OCI-LY3 (cell line): ENCODE results near the gene SNAPC4.

Source experiments
- H2AFZ ChIP-seq: fragments of 200-600, 300-600 bp; shearing (Covaris generic); 2 replicates; pipeline ENCODE4 v1.6.0; 2014; ENCODE audit warnings: antibody characterized with exemption, low read depth, low read length
- H3K27ac ChIP-seq: fragments of 200-600, 300-600 bp; sonication (generic); 2 replicates; pipeline ENCODE4 v1.5.1; 2014; ENCODE audit warnings: mild to moderate bottlenecking, low read length, moderate library complexity, mixed read lengths
- H3K27me3 ChIP-seq: fragments of 200-600, 300-600 bp; sonication (generic); 2 replicates; pipeline ENCODE4 v1.6.1; 2014; ENCODE audit warnings: low read depth, low read length, mixed read lengths
- H3K36me3 ChIP-seq: fragments of 200-600, 300-600 bp; sonication (generic); replicated peaks from 2 replicates; pipeline ENCODE3; 2014; ENCODE audit warnings: low read depth, low read length, mixed read lengths
- H3K4me1 ChIP-seq: fragments of 300-600, 200-600 bp; sonication (generic); 2 replicates; pipeline ENCODE4 v1.6.1; 2014; ENCODE audit warnings: low read length, mixed read lengths
- H3K4me2 ChIP-seq: fragments of 200-600, 300-600 bp; sonication (generic); 2 replicates; pipeline ENCODE4 v1.6.1; 2014; ENCODE audit warnings: low read length, mixed read lengths
- H3K4me3 ChIP-seq: fragments of 300-600, 200-600 bp; sonication (generic); 2 replicates; pipeline ENCODE4 v1.5.1; 2014; ENCODE audit warnings: antibody characterized with exemption, mild to moderate bottlenecking, low read length, moderate library complexity
- H3K79me2 ChIP-seq: fragments of 300-600, 200-600 bp; shearing (Covaris generic); 2 replicates; pipeline ENCODE4 v1.6.1; 2014; ENCODE audit warnings: mild to moderate bottlenecking, low read length, mixed read lengths
- H3K9ac ChIP-seq: fragments of 300-600, 200-600 bp; shearing (Covaris generic); 2 replicates; pipeline ENCODE4 v1.6.0; 2014; ENCODE audit warnings: mild to moderate bottlenecking, low read length, moderate library complexity
- H3K9me3 ChIP-seq: fragments of 200-600, 300-600 bp; shearing (Covaris generic); 2 replicates; pipeline ENCODE4 v1.6.1; 2014; ENCODE audit warnings: low read length, mixed read lengths; ENCODE audit not compliant: insufficient read depth
- H4K20me1 ChIP-seq: fragments of 200-600, 300-600 bp; sonication (generic); 2 replicates; pipeline ENCODE4 v1.6.1; 2016; ENCODE audit warnings: low read length, mixed read lengths; ENCODE audit not compliant: insufficient read depth
- EZH2phosphoT487 ChIP-seq: fragments of 200-600 bp; shearing (Covaris generic); IDR thresholded peaks from 2 replicates; pipeline ENCODE4 v1.6.1; 2018; ENCODE audit warnings: antibody characterized with exemption, mixed run types, low read depth
- TF ChIP-seq, protein P1 (sequence below): fragments of 200-600, 300-600 bp; sonication (generic); IDR thresholded peaks from 2 replicates; pipeline ENCODE4 v1.5.1; 2014; ENCODE audit warnings: antibody characterized with exemption, low read length, low read depth

Gene SNAPC4

DNA sequence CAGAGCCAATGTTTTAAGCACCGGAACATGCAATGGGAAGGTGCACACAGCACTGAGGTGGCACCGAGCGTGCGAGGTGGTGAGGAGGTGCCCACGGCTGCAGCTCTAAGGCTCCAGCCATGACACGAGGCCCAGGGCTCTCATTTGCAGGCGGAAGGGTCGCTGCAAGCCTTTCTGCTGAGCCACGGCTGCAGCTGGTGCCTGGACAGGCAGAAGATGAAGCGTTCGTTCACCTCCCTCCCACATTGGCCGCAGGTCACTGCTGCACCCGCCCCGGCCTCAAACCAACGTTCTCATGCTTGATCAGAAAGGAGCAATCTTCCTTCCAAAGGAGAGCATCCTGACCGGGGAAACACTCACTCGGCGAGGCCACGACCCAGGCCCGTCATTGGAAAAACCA is 44.1 kb upstream of the SNAPC4 start:
- Histone ChIP-seq H3K27ac (no peak overlapping the region), H2AFZ (no peak overlapping the region), H3K4me3 (no peak overlapping the region), H3K9ac (no peak overlapping the region), H3K79me2 (peaks cover 3% of the 10 kb centered on the region; the same call in 1 of the 2 replicates), H3K4me1 (peaks cover 4% of the 10 kb centered on the region), H3K9me3 (no peaks in the 10 kb centered on the region), H3K4me2 (no peak overlapping the region), H4K20me1 (peaks cover 8% of the 10 kb centered on the region; the same call in 1 of the 2 replicates), H3K36me3 (peaks cover 50% of the 10 kb centered on the region), H3K27me3 (no peaks in the 10 kb centered on the region)
- TF ChIP-seq EZH2phosphoT487: no peak
- TF ChIP-seq, protein P1, sequence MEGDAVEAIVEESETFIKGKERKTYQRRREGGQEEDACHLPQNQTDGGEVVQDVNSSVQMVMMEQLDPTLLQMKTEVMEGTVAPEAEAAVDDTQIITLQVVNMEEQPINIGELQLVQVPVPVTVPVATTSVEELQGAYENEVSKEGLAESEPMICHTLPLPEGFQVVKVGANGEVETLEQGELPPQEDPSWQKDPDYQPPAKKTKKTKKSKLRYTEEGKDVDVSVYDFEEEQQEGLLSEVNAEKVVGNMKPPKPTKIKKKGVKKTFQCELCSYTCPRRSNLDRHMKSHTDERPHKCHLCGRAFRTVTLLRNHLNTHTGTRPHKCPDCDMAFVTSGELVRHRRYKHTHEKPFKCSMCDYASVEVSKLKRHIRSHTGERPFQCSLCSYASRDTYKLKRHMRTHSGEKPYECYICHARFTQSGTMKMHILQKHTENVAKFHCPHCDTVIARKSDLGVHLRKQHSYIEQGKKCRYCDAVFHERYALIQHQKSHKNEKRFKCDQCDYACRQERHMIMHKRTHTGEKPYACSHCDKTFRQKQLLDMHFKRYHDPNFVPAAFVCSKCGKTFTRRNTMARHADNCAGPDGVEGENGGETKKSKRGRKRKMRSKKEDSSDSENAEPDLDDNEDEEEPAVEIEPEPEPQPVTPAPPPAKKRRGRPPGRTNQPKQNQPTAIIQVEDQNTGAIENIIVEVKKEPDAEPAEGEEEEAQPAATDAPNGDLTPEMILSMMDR: no peak

DNA sequence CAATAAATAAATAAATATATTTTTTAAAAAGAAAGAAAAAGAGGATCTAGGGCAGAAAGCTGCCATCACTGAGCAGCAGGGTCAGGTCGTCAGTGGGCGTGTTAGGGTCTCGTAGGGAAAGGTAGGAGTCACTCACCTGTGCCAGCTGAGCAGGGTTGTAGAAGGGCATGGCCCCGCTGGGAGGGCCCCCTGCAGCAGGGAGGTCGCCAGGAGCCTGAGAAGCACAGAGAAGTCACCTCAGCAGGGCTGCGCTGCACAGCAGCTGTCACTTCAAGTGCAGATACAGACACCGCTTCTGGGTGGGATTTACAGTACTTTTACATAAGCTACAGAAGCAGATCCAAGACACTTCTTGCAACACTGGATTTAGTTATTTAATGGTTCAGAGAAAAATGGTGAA is 43.7 kb upstream of the SNAPC4 start:
- no peak overlapping the region for H3K4me2 ChIP-seq
- no peaks in the 10 kb centered on the region for H3K27me3 ChIP-seq
- no peak overlapping the region for H3K27ac ChIP-seq
- peaks cover 8% of the 10 kb centered on the region; the same call in 1 of the 2 replicates for H4K20me1 ChIP-seq
- no peak overlapping the region for H3K4me3 ChIP-seq
- peaks cover 8% of the 10 kb centered on the region for H3K79me2 ChIP-seq
- H3K36me3 ChIP-seq: peaks cover 46% of the 10 kb centered on the region
- no peak overlapping the region for H2AFZ ChIP-seq
- no peaks in the 10 kb centered on the region for H3K9me3 ChIP-seq
- no peak overlapping the region for H3K9ac ChIP-seq
- peaks cover 4% of the 10 kb centered on the region for H3K4me1 ChIP-seq
- TF ChIP-seq, protein P1: no peak
- no peak for TF ChIP-seq EZH2phosphoT487

DNA sequence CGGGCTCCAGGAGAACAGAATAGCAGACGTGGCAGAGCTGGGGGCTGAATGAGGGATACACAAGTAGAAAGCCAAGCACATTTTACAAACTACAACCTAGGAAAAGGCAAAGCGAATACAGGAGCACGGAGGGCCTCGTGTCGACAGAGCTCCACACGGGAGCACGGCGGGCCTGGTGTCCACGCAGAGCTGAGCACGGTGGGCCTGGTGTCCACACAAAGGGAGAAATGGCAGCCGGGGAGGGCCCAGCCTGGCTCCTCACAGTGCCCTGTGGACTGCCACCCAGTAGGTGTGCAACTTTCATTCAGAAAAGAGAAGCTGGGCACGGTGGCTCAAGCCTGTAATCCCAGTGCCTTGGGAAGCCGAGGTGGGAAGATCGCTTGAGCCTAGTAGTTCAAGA is 43.1 kb upstream of the SNAPC4 start:
- Histone ChIP-seq H3K79me2 (peaks cover 14% of the 10 kb centered on the region), H3K4me1 (peaks cover 8% of the 10 kb centered on the region), H3K27ac (no peak overlapping the region), H3K27me3 (no peaks in the 10 kb centered on the region), H3K9ac (no peak overlapping the region), H2AFZ (no peak overlapping the region), H4K20me1 (peaks cover 8% of the 10 kb centered on the region; the same call in 1 of the 2 replicates), H3K4me2 (no peak overlapping the region), H3K36me3 (peaks cover 44% of the 10 kb centered on the region), H3K4me3 (no peak overlapping the region), H3K9me3 (no peaks in the 10 kb centered on the region)
- TF ChIP-seq, protein P1: no peak
- no peak for TF ChIP-seq EZH2phosphoT487

DNA sequence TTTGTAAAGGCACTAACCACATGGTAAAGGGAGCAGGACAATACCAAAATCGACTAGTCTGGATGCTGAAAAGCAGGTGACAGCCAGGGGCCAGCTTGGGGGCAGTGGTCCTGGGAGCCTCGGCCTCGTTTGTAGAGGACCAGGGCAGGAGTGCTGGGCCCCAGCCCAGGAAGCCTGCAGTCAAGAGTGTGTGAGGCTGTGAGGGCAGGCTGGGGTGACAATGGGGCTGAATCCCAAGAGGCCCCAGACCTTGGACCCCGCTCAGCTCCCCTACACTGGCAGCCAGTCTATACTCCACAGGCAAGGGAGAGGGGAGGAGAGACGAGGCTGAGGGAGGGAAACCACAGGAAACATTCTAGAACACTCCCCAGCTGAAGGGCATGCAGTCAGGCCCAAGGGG is 42.3 kb upstream of the SNAPC4 start:
- Histone ChIP-seq H3K9ac (no peak overlapping the region), H3K4me3 (no peak overlapping the region), H2AFZ (no peak overlapping the region), H3K4me1 (peaks cover 14% of the 10 kb centered on the region), H3K27me3 (no peaks in the 10 kb centered on the region), H4K20me1 (peaks cover 13% of the 10 kb centered on the region; the same call in 1 of the 2 replicates), H3K36me3 (peaks cover 36% of the 10 kb centered on the region), H3K9me3 (no peaks in the 10 kb centered on the region), H3K27ac (no peak overlapping the region), H3K79me2 (peaks cover 22% of the 10 kb centered on the region), H3K4me2 (no peak overlapping the region)
- no peak for TF ChIP-seq EZH2phosphoT487
- TF ChIP-seq, protein P1: no peak
